GM12878 (cell line): Measurements from ENCODE around the gene ZNF484.

ENCODE experiments used
- BHLHE40 ChIP-seq, 2 experiments: fragments of 450-650 bp in 1 of 2; IDR thresholded peaks; 2 replicates each; pipeline ENCODE4 v1.6.1; 2011 to 2017; ENCODE audit warnings: low read depth in 2 of 2, borderline replicate concordance in 1 of 2, improper control_type of control experiment in 1 of 2, low read length in 1 of 2, mild to moderate bottlenecking in 1 of 2
- BMI1 ChIP-seq: fragments of 450-650 bp; IDR thresholded peaks from 2 replicates; pipeline ENCODE4 v1.6.1; 2016; ENCODE audit warnings: mild to moderate bottlenecking, moderate library complexity, borderline replicate concordance
- CTCF ChIP-seq, 3 experiments: IDR thresholded peaks in 2 of 3; conservative IDR thresholded peaks in 1 of 3; 2 replicates each; pipeline ENCODE4 v1.5.1; 2011; ENCODE audit warnings: low read depth in 3 of 3, low read length in 3 of 3, mild to moderate bottlenecking in 3 of 3, control low read depth in 2 of 3, moderate library complexity in 2 of 3, inconsistent platforms in 1 of 3, mixed read lengths in 1 of 3; ENCODE audit not compliant: control insufficient read depth in 2 of 3, insufficient read depth in 1 of 3; ENCODE audit errors: extremely low read depth in 1 of 3
- NFYA ChIP-seq: IDR thresholded peaks from 2 replicates; pipeline ENCODE4 v1.6.1; 2011; ENCODE audit warnings: low read depth, mild to moderate bottlenecking, low read length, improper control_type of control experiment, borderline replicate concordance
- TBL1XR1 ChIP-seq: IDR thresholded peaks from 2 replicates; pipeline ENCODE4 v1.6.1; 2012; ENCODE audit warnings: low read depth, low read length, improper control_type of control experiment

DNA sequence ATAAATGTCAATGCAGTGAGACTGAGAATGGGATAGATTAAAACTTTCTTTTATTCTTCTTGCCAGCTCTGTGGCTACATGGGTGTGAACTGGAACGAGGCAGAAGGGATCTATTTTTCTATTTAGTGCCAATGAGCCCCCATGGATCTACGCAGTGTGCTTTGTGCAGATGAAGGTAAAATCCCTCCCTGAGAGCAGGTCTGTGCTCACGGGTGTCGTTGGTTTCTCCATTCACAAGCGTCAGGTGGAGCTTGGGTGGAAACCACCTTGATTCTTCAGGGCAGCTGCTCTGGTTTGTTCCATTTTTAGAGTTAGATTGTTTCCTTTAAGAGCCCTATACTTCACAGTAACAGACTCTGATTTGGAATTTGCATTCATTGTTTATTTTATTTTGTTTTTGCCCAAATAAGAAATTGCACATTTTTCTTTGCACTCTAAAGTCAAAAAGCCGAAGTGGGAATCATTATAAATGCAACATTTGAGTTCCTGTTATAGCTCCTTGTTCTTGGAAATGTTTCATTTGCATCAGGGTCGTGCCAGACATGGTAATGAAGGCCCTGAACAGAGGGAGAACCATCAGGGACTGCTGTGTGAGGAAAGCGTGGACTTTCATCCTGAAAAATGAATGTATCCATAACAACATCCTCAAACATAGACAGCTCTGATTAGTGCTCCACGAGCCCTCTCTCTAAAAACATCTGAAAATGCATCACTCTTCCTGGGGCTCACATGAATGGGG, 82.1 kb downstream of the ZNF484 start:
- no peak for TF ChIP-seq NFYA
- TF ChIP-seq BHLHE40 (IDR thresholded peaks at IDR 0.05; ENCODE audit: borderline replicate concordance in 1 of 2, low read depth in 2 of 2, low read length in 1 of 2), result peak in 1 of 2 experiments; percentile 50; a peak in 1 of 4 replicates
- no peak for TF ChIP-seq BMI1
- TF ChIP-seq TBL1XR1, result no peak
- TF ChIP-seq CTCF (IDR thresholded peaks at IDR 0.05 in 2 of 3, conservative IDR thresholded peaks at IDR 0.05 in 1 of 3; ENCODE audit: control insufficient read depth in 2 of 3, extremely low read depth in 1 of 3, insufficient read depth in 1 of 3, low read depth in 3 of 3, low read length in 3 of 3), result no peak
